MCF 10A (cell line): ENCODE measurements around the gene BCAT1. TPM values are rescaled to one million over a fixed set of nuclear protein-coding genes. Genes with fewer than 3 reads are reported as not detected.

Experiments
- BruUV-seq: library from RNA; stranded (reverse); fragments of 400-500 nt; replicated peaks from 2 replicates; lab custom pipeline; 2021; lab: Mats Ljungman, UMichigan
- CTCF ChIA-PET: fragments of 300-600 bp; sonication (Branson Sonifier 250); formaldehyde crosslinking; extraction: SDS; loops from one replicate; lab custom pipeline; 2021; ENCODE audit warnings: antibody characterized with exemption, inconsistent platforms; lab: Yijun Ruan, JAX
- POLR2A ChIA-PET: fragments of 300-600, 350-650 bp; sonication (Branson Sonifier 250); formaldehyde crosslinking; extraction: SDS; loops from one replicate; lab custom pipeline; 2020; ENCODE audit warnings: antibody characterized with exemption, inconsistent platforms; lab: Yijun Ruan, JAX
- DNase-seq: peaks from one replicate; pipeline ENCODE4 v3.0.0-alpha.2; 2018; ENCODE audit not compliant: unreplicated experiment
- H3K27ac Mint-ChIP-seq: one replicate; pipeline ENCODE4 v1.8.0; 2022; ENCODE audit warnings: mild to moderate bottlenecking, low read depth, mixed read lengths; ENCODE audit not compliant: unreplicated experiment
- H3K27me3 Mint-ChIP-seq: one replicate; pipeline ENCODE4 v1.8.0; 2022; ENCODE audit warnings: mixed read lengths; ENCODE audit not compliant: insufficient read depth, unreplicated experiment
- H3K36me3 Mint-ChIP-seq: one replicate; pipeline ENCODE4 v1.8.0; 2022; ENCODE audit warnings: mild to moderate bottlenecking, moderate library complexity, mixed read lengths; ENCODE audit not compliant: insufficient read depth, unreplicated experiment
- H3K4me1 Mint-ChIP-seq: one replicate; pipeline ENCODE4 v1.8.0; 2022; ENCODE audit warnings: mixed read lengths; ENCODE audit not compliant: insufficient read depth, unreplicated experiment
- H3K4me3 Mint-ChIP-seq: one replicate; pipeline ENCODE4 v1.8.0; 2022; ENCODE audit warnings: mild to moderate bottlenecking, moderate library complexity, mixed read lengths; ENCODE audit not compliant: unreplicated experiment
- H3K9me3 Mint-ChIP-seq: one replicate; pipeline ENCODE4 v1.8.0; 2022; ENCODE audit warnings: mixed read lengths; ENCODE audit not compliant: unreplicated experiment
- intact Hi-C: fragments of 100-400 bp; cut with micrococcal nuclease; formaldehyde crosslinking; loops from 2 replicates; pipeline ENCODE4 v1.14.1; 2022
- total RNA-seq: library from RNA; stranded (reverse); gene quantifications from 2 replicates; pipeline ENCODE4 v1.2.3, GENCODE V29; 2022
- TF ChIP-seq, protein P1 (sequence below): fragments of 200-600 bp; IDR thresholded peaks from one replicate; pipeline ENCODE4 v1.8.0; 2022; ENCODE audit warnings: antibody characterized with exemption, mild to moderate bottlenecking; ENCODE audit not compliant: unreplicated experiment

The BCAT1 gene
- total RNA-seq, 1 experiment from 2014 or later, result 0.12 TPM

DNA sequence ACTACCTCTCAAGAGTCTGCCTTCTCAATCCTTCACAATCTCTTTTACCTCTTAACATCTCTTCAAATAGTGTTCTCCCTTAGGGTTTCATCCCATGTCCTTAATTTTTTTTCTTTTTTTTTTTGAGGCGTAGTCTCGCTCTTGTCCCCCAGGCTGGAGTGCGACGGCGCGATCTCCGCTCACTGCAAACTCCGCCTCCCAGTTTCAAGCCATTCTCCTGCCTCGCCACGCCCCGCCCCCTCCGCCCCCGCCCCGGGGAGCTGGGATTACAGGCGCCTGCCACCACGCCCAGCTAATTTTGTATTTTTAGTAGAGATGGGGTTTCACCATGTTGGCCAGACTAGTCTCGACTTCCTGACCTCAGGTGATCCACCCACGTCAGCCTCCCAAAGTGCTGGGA is 7.0 kb upstream of the BCAT1 start:
- no peaks in the 10 kb centered on the region for H3K4me1 Mint-ChIP-seq
- intact Hi-C loops, result no loop called here
- ChIA-PET CTCF (interaction anchor here (0.6 kb wide), 1 partner anchor 36 kb away, joined by 3 read pairs; no protein-coding TSS in a partner anchor), POLR2A (no interaction called here)
- H3K27ac Mint-ChIP-seq, result no peak overlapping the region
- no peak for DNase-seq
- TF ChIP-seq, protein P1, sequence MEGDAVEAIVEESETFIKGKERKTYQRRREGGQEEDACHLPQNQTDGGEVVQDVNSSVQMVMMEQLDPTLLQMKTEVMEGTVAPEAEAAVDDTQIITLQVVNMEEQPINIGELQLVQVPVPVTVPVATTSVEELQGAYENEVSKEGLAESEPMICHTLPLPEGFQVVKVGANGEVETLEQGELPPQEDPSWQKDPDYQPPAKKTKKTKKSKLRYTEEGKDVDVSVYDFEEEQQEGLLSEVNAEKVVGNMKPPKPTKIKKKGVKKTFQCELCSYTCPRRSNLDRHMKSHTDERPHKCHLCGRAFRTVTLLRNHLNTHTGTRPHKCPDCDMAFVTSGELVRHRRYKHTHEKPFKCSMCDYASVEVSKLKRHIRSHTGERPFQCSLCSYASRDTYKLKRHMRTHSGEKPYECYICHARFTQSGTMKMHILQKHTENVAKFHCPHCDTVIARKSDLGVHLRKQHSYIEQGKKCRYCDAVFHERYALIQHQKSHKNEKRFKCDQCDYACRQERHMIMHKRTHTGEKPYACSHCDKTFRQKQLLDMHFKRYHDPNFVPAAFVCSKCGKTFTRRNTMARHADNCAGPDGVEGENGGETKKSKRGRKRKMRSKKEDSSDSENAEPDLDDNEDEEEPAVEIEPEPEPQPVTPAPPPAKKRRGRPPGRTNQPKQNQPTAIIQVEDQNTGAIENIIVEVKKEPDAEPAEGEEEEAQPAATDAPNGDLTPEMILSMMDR, result no peak
- BruUV-seq, result no TSS peak
- H3K27me3 Mint-ChIP-seq, result no peaks in the 10 kb centered on the region
- H3K36me3 Mint-ChIP-seq, result no peaks in the 10 kb centered on the region
- no peaks in the 10 kb centered on the region for H3K9me3 Mint-ChIP-seq
- no peak overlapping the region for H3K4me3 Mint-ChIP-seq

DNA sequence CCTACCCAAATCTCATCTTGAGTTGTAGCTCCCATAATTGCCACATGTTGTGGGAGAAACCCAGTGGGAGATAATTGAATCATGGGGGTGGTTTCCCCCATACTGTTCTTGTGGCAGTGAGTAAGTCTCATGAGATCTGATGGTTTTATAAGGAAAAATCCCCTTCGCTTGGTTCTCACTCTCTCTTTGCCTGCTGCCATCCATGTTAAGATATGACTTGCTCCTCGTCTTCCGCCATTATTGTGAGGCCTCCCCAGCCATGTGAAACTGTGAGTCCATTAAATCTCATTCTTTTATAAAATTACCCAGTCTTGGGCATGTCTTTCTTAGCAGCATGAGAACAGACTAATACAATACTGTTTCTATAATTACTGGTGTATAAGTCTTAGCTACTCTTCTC is 6.5 kb upstream of the BCAT1 start:
- no peaks in the 10 kb centered on the region for H3K27me3 Mint-ChIP-seq
- DNase-seq, result no peak
- H3K36me3 Mint-ChIP-seq, result no peaks in the 10 kb centered on the region
- no peak overlapping the region for H3K27ac Mint-ChIP-seq
- BruUV-seq, result no TSS peak
- ChIA-PET POLR2A (interaction anchor here (0.7 kb wide), 1 partner anchor 288 kb away, joined by 4 read pairs; no protein-coding TSS in a partner anchor), CTCF (interaction anchor here (0.6 kb wide), 1 partner anchor 37 kb away, joined by 3 read pairs; no protein-coding TSS in a partner anchor)
- H3K4me1 Mint-ChIP-seq, result no peaks in the 10 kb centered on the region
- intact Hi-C loops, result no loop called here
- TF ChIP-seq, protein P1, result no peak
- no peaks in the 10 kb centered on the region for H3K9me3 Mint-ChIP-seq
- H3K4me3 Mint-ChIP-seq, result no peak overlapping the region

DNA sequence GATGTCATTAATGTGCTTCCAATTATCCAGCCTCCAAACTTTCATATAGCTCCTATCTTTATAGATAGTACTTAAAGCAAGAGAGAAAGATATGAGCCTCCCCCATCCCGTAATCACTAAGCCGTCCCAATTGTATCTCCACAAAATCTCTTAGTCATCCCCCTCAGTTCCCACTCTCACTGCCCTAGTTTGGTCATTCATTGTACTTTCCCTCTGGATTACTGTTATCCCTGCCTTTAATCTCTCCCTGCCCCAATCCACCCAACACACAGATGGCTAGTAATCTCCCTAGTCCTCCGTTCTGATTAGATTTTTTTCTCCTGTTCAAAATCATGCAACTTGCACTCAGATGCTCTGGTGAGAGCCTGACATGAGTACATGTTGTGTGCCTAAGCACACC is 5.4 kb upstream of the BCAT1 start:
- CTCF ChIA-PET, result no interaction called here
- POLR2A ChIA-PET, result no interaction called here
- Mint-ChIP-seq H3K27ac (no peak overlapping the region), H3K36me3 (no peaks in the 10 kb centered on the region), H3K4me1 (no peaks in the 10 kb centered on the region), H3K4me3 (no peak overlapping the region), H3K9me3 (no peaks in the 10 kb centered on the region), H3K27me3 (no peaks in the 10 kb centered on the region)
- no peak for DNase-seq
- TF ChIP-seq, protein P1, result no peak
- intact Hi-C loops, result no loop called here
- no TSS peak for BruUV-seq

DNA sequence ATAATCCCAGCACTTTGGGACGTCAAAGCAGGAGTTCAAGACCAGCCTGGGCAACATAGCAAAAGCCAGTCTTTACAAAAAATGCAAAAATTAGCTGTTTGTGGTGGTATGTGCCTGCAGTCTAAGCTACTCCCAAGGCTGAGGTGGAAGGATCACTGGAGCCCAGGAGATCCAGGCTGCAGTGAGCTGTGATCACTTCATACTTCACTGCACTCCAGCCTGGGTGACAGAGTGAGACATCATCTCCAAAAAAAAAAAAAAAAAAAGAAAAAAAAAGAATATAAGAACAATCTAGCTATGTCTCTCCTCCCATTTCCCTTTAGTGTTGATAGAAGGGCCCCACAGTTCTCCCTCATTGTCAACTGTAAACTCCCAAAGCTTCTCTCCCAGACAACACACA is 3.5 kb upstream of the BCAT1 start:
- BruUV-seq, result no TSS peak
- H3K27ac Mint-ChIP-seq, result no peak overlapping the region
- CTCF ChIA-PET, result no interaction called here

More for the DNA sequence above, 3.5 kb upstream of the BCAT1 start:
- Mint-ChIP-seq H3K4me3 (no peak overlapping the region), H3K9me3 (no peaks in the 10 kb centered on the region), H3K27me3 (no peaks in the 10 kb centered on the region), H3K4me1 (no peaks in the 10 kb centered on the region), H3K36me3 (no peaks in the 10 kb centered on the region)
- TF ChIP-seq, protein P1, result no peak
- DNase-seq, result no peak
- POLR2A ChIA-PET, result interaction anchor here (0.6 kb wide), 1 partner anchor 1287 kb away, joined by 3 read pairs; no protein-coding TSS in a partner anchor
- intact Hi-C loops, result no loop called here
